ENCODE data around the gene TEX28.

- TF ChIP-seq CTCF (IDR thresholded peaks at IDR 0.05): no peak
- TF ChIP-seq EZH2 (IDR thresholded peaks at IDR 0.05): no peak
- no peak for TF ChIP-seq EZH2phosphoT487 (IDR thresholded peaks at IDR 0.05)
These were observed 30.6 kb upstream of the TEX28 start for GRCh38 chrX:154325541-154325940.
